ENCODE data around the gene TF.
"Not testable (repeated sequence)": the region's sequence is repeated elsewhere in the genome, so short reads cannot be mapped to it uniquely, and the experiment has no call there.

Gene TF

GRCh38 chr3:133722935-133723334 is 23.3 kb upstream of the TF start:
- in situ Hi-C loops (cut with HindIII; ENCODE audit: low sequenced_read_pairs): no loop called here
- no peak for TF ChIP-seq CTCF (IDR thresholded peaks at IDR 0.05; ENCODE audit: low read depth, low read length)
- no peak overlapping the region for H3K4me3 ChIP-seq (ENCODE audit: low read depth, low read length)
- no peak for DNase-seq (ENCODE audit: low read depth, low spot score)

DNA sequence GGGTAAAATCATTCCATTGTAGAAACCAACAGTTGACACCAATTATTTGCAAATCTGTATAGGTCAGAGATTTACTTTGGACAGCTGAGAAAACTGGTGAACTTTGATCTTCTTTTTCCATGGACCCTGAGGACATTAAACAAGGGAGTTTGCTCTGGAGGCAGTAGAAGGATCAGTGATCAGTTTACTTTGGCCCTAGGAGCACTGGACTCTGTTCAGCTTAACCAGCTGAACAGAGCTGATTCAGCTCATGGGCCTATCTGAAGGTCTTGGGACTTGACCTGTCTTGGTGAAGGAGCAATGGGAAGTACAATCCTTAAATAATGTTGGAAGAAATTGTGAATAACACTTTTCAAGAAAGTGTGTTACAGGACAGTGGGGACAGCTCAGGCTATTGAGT is 15.2 kb upstream of the TF start:
- in situ Hi-C loops (cut with HindIII; ENCODE audit: low sequenced_read_pairs): no loop called here
- DNase-seq (ENCODE audit: low read depth, low spot score): no peak
- no peak overlapping the region for H3K4me3 ChIP-seq (ENCODE audit: low read depth, low read length)
- TF ChIP-seq CTCF (IDR thresholded peaks at IDR 0.05; ENCODE audit: low read depth, low read length): no peak

GRCh38 chr3:133732231-133732630 is 14.0 kb upstream of the TF start:
- DNase-seq (ENCODE audit: low read depth, low spot score); H3K4me3 ChIP-seq (ENCODE audit: low read depth, low read length); in situ Hi-C loops (cut with HindIII; ENCODE audit: low sequenced_read_pairs): not testable (repeated sequence)

DNA sequence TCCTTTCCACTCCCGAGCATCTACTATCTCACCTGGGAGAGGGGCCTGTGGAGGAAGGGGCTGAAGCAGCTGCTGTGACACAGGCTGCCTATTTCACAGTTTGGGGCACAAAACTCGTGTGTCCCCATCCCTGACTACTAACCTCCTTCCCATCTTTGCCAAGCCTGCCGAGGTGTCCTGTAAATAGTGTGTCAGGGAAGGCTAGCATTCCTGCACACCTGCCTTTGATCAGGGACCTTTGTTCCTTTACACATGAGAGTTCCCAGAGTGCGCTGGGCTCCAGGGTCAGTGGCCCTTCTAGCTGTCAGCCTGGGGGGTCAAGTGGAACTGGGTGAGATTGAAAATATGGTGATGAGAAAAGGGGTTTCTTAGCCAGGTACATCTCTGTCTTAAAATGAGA is 13.0 kb upstream of the TF start:
- TF ChIP-seq CTCF (IDR thresholded peaks at IDR 0.05; ENCODE audit: low read depth, low read length): no peak
- H3K4me3 ChIP-seq (ENCODE audit: low read depth, low read length): no peak overlapping the region
- in situ Hi-C loops (cut with HindIII; ENCODE audit: low sequenced_read_pairs): no loop called here
- DNase-seq (ENCODE audit: low read depth, low spot score): no peak

DNA sequence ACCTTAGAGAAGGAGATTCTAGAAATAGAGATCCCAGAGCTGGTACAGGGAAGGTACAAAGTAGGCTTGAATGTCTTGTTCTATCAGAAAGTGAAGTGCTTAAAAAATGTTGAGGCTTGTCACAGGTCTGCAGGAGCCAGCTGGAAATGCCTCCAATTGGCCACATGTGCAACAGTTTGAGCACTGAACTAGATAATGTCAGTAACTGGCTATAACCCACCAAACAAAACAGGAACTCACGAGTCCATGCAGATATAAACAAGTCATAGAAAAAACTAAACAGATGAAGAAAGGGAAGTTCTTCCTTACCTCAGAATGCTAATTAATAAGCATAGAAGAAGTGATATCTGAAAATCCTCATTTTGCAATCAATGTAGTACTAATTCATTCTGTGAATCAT is 11.9 kb upstream of the TF start:
- in situ Hi-C loops (cut with HindIII; ENCODE audit: low sequenced_read_pairs): no loop called here
- no peak overlapping the region for H3K4me3 ChIP-seq (ENCODE audit: low read depth, low read length)
- DNase-seq (ENCODE audit: low read depth, low spot score): no peak
- no peak for TF ChIP-seq CTCF (IDR thresholded peaks at IDR 0.05; ENCODE audit: low read depth, low read length)

- in situ Hi-C loops (cut with HindIII; ENCODE audit: low sequenced_read_pairs): no loop called here
- H3K4me3 ChIP-seq (ENCODE audit: low read depth, low read length): no peak overlapping the region
- peak; percentile 77 for DNase-seq (ENCODE audit: low read depth, low spot score)
- TF ChIP-seq CTCF (IDR thresholded peaks at IDR 0.05; ENCODE audit: low read depth, low read length): no peak
These were observed 3.7 kb upstream of the TF start for GRCh38 chr3:133742351-133743091.

- no peak for DNase-seq (ENCODE audit: low read depth, low spot score)
- no peak for TF ChIP-seq CTCF (IDR thresholded peaks at IDR 0.05; ENCODE audit: low read depth, low read length)
- in situ Hi-C loops (cut with HindIII; ENCODE audit: low sequenced_read_pairs): no loop called here
- no peak overlapping the region for H3K4me3 ChIP-seq (ENCODE audit: low read depth, low read length)
These were observed 2.0 kb upstream of the TF start for GRCh38 chr3:133744241-133744640.

Data from astrocyte of the spinal cord (primary cell).